ENCODE measurements around the gene CPN2. TPM values are rescaled to one million over a fixed set of nuclear protein-coding genes. Genes with fewer than 3 reads are reported as not detected.

Gene CPN2
- total RNA-seq, 1 donor from 2014 or later, result not detected

DNA sequence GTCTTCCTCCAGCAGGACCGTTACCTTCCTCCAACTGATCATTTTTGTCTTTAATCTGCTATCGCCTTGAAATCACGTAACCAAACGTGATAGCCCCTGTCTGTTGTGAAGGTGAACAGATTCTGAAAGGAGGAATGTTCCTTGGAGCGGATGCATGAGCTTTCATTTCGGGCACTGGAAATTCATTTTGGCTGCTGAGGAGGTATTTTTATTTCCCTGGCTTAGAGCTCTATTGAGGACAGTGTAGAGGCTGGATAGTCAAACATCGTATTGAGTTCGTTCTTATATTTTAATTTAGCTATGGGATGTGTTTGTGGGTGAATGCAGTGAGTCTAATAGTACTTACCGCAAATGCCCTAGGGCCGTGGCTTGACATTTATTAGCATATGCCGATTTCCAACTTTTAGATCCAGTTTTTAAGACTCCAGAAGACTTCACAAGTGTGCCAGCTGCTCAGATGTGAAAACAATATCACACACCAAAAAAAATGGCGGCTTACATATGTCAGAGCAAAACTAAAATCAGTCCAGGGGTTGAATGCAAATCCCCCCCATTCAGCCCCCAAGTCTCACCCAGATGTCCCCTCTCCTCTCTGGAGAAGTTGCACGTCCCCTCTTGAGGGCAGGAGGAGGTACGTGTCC lies 22.1 kb downstream of the CPN2 start:
- no peak for DNase-seq (ENCODE audit: low spot score)

DNA sequence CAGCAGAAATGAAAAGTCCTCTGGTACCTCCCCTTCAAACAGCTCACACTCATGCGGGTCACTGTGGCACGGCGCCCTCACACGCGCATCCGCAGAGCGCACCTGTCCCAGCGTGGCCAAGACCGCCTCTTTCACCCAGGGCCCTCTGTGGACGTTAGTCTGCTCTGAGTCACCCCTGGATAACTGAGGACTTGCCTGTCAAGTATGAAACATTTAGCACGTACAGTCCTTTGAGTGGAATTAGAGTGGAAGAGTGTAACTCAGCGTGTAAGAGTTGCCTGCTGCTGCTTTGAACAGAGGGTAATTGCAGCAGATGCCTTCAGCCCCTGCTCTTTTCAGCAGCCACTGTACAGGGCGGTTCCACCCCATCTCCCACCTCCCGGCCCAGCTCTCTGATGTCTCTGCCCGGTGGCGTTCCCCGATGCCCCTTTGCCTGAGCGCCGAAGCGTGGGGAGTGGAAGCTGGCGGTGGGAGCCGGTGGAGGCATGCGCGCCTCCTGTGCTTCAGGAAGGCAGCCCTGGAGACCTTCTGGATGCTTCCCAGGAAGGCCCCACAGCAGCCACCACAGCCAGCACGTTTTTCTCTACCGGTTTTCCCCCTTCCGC lies 23.0 kb downstream of the CPN2 start:
- DNase-seq (ENCODE audit: low spot score), result peak; percentile 52

DNA sequence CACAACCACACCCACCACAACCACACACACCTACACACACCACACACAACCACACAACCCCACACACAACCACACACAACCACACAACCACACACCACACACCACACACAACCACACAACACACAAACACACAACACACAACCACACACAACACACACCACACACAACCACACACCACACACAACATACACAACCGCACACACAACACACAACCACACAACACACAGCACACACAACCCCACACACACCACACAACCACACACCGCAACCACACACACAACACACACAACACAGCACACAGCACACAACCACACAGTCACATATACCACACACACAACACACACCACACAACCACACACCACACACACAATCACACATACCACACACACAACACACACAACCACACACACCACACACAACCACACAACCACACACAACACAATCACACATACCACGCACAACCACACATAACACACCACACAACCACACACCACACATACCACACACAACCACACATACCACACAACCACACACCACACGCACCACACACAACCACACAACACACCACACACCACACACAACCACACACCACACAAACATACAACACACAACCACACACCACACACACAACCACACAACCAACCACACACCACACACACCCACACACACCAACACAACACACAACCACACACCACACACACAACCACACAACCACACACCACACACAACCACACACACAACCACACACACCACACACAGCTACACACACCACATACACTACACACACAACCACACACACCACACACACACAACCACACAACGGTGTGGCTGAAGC lies 23.7 kb downstream of the CPN2 start:
- no peak for DNase-seq (ENCODE audit: low spot score)

DNA sequence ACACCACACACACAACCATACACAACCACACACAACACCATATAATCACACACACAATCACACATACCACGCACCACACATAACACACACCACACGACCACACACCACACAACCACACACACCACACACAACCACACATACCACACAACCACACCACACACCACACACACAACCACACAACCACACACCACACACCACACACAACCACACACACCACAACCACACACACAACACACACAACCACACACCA lies 24.2 kb downstream of the CPN2 start:
- DNase-seq (ENCODE audit: low spot score), result no peak

DNA sequence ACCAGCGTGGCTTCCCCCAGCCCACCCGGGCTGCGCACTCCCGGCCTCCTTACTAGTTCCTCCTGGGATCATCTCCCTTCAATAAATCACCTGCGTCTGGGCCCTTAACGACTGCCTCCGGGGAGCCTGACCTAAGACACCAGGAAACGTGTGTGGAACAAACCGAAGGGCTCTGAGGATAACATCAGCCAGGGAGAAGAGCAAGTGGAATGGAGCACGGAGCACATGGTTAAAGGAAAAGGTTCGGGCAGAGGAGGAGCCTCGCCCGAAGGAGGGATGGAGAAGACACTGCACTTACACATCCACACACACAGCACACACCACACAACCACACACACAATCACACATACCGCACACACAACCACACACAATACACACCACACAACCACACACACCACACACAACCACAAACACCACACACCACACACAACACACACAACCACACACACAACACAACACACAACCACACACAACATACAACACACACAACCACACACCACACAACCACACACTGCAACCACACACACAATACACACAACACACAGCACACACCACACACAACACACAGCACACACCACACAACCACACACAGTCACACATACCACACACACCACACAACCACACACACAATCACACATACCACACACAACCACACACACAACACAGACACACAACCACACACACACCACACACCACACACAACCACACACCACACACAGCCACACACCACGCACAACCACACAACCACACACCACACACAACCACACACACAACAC lies 24.7 kb downstream of the CPN2 start:
- DNase-seq (ENCODE audit: low spot score), result peak; percentile 31

DNA sequence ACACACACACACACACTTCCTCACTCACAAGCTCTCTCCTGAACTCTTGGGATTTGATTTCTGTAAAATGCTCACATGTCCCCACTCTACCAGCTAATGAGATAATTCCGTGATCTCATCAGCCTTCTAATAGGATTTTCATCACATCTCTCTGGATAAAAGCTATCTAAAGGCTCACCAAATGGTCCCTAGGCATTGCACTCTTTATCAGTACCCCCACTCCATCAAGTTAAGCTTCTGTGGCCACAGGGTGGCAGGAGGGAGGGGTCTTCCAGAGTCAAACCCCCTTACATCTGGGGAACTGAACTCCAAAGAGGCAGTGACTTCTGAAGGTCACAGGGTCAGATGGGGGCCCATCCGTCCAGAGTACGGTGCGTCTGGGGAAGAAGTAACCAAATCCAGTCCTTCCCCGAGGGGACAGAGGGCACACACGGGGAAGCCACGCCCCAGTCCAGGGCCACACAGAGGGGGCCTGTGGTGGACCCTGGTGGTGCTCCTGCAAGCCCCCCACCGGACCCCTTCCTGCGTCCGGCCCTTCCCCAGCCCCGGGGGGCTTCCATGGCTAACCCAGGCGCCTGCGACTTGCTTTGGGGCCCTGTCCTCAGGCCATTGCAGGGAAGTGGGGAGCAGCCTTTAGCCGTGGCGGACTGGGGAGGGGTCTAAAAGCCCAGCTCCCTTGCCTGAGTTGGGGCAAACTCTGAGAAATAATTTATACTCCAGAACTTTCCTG lies 25.5 kb downstream of the CPN2 start:
- DNase-seq (ENCODE audit: low spot score), result no peak

DNA sequence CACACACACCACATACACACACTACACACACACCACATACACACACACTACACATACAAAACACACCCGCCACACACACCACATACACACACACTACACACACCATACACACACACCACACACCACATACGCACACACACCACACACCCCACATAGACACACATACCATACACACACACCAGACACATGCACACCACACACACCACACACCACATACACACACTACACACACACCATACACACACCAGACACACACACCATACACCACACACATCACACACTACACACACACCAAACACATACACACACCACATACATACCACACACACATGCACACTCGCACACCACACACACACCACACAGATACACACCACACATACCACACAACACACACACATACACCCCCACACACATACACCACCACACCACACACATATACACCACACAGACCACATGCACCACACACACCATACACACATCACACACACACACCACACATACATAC lies 26.3 kb downstream of the CPN2 start:
- DNase-seq (ENCODE audit: low spot score), result no peak

DNA sequence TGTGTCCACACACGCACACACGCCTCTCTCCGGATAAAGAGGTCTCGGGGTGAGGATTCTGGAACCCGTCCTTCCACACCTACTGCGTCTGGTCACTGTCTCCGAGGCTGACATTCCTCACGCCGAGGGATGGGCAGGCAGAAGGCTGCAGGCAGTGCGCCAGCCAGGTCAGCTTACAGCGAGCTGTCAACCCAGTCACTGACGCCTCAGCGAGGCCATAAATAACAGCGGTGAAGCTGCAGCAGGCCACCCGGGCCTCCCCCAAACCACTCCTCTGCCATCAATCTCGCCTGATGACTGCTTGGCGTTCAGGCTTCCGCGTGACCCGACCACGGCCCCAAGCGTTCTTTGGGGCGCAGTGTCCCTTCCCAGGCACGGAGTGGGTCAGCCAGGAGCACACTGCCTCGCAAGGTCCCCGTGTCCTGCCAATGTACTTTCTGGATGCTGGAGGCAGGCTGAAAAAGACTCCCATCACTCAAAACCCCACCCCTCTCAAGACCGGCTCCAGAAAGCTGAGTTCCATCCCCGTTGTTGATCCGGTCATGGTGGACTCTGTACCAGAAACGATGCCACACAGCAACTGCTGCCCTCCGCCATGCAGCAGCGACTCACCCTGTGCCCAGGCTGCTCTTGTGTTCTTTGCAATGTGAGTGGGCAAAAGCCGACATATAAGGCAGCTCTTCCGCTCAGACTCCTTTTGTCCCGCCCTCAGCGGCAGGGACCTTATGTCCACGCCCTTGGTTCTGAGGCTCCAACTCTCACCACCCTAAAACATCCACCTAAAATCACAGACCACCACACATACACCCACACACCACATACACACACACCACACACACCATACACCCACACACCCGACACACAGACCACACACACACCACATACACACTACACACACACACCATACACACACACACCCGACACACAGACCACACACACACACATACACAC lies 27.1 kb downstream of the CPN2 start:
- peak; percentile 92 for DNase-seq (ENCODE audit: low spot score)

DNA sequence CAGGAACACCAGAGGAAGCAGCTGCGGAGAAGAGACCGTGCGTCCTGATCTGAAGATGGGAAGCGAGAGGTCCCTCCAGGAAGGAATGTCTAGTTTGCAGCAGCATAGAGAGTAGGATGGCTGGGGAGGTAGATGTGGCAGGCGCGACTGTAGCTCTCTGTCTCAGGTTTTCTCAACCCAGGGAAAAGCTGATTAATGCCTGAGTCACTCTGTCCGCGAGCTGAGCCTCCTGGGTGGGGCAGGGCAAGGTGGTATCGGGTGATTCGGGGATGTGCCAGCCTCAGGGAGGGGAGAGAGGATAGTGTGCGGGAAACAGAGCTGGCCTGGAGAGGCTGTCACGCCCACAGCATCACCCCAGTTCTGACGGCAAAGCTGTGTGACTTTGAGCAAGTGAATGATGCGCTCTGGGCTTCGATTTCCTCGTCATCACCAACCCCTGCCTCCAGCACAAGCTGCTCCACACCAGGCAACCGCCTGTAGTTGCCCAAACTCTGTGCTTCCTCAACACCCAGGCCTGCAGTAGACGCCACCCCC lies 28.4 kb downstream of the CPN2 start:
- DNase-seq (ENCODE audit: low spot score), result peak; percentile 64

DNA sequence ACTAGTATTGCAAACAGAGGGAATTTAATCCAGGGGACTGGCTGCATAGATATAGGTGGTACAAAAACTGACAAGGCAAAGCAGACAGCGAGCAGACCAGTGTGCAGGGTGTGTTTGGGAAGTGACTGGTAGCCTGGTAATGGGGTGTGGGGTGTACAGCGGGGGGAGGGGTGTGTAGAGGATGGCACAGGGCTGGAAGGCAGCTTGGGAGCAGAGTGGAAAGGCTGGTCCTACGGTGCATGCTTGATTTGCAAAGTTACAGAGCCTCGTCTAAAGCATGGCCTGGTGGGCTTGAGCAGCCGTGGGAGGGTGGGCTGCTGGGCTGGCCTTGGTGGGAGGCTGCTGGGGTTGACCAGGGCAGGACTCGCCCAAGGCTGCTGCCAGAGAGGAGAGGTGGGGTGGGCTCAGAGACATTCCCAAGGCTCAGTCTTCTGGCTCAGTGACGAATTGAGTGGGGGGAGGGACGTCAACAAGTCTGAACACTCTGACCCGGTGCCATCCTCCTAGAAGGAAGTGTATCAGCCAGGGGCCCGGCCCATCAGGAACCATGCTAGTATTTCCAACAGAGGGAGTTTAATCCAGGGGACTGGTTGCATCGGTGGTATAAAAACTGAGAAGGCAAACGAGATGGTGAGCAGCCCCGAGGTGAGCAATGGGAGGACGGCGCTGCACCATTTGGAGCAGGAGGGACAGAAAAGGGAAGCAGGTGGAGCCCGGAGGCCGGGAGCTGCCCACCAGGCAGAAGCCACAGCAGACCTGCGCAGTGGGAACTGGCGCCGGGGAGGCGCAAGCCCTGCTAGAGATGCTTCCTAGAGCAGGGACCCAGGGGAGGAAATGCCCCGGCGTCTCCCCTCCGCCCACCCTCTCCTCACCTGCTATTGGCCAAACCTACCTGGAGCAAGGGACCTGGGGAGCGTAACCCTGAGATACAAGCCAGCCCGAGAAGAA lies 29.2 kb downstream of the CPN2 start:
- no peak for DNase-seq (ENCODE audit: low spot score)

DNA sequence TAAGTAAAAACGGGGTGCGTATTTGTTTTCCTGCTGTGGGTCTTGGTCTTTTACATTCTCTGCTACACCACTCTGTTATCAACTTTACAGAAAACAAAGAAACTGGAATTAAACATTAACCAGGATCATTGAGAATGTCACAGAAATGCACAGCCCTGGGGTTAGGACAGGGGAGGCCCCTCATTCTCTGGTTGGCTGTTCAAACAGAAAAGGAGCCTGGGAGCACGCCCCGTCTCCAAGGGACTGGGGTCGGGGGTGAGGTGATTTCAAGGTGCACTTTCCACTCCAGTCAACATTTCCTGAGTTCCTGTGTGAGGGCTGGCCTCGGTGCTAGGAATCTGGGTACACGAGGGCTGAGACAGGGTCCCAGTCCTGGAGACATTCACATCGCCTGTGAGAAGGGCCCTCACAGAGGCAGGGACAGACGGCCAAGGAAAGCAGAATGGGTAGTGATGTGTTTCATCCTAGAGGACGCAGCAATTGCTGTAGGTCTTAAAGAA lies 30.3 kb downstream of the CPN2 start:
- DNase-seq (ENCODE audit: low spot score), result no peak

DNA sequence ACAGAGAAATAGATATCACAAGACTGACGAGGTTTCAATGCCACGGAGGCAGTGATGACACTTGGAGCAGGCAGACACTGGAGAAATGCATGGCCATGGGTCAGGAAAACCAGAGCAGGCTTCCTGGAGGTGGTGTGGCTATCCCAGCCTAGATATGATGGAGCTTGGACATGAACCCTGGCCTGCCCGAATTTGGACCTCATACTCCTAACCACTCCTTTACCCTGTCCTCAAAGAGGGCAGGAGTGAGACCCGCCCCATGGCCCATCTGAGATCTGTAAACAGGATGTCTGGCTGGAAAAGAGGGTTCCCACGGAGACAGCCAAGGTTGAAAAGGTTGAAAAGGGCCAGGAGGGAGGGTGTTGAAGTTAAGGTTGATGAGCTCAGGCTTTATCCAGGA lies 31.0 kb downstream of the CPN2 start:
- no peak for DNase-seq (ENCODE audit: low spot score)

DNA sequence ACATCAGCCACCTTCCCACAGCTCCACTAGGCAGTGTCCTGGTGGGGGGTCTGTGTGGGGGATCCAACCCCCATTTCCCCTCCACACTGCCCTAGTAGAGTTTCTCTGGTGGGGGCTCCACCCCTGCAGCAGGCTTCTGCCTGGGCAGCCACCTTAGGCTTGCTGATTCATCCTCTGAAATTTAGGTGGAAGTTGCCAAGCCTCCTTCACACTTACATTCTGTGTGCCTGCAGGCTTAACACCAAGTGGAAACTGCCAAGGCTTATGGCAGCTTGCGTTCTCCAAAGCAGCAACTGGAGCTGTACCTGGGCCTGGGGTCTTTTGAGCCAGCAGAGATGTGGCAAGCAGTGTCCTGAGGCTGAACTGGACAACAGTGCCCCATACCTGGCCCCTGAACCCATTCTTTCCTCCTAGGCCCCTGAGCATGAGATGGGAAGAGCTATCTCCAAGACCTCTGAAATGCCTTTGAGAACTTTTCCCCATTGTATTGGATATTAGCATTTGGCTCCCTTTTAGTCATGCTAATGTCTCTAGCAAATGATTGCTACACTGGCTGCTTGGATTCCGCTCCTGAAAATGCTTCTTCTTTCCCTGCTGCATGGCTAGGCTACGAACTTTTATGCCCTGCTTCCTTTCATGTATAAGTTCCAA lies 32.5 kb downstream of the CPN2 start:
- no peak for DNase-seq (ENCODE audit: low spot score)

DNA sequence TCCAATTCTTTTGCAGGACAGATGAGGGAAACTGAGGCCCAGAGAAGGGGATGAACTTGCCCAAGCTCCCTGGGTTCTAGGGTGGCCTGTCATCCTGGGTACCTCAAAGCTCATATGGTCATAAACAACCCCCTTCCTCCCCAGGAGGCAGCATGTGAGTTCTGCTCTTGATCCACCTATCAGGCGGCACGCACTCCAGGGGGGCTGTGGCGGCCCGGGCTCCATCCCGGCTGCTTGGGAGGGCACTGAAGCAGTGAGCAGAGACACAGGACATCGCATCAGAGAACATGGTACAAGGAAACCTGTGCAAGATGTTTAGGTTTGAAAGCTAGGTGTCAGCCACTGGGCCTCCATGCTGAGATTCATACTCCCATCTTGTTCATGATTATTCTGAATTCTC lies 34.2 kb downstream of the CPN2 start:
- no peak for DNase-seq (ENCODE audit: low spot score)

DNA sequence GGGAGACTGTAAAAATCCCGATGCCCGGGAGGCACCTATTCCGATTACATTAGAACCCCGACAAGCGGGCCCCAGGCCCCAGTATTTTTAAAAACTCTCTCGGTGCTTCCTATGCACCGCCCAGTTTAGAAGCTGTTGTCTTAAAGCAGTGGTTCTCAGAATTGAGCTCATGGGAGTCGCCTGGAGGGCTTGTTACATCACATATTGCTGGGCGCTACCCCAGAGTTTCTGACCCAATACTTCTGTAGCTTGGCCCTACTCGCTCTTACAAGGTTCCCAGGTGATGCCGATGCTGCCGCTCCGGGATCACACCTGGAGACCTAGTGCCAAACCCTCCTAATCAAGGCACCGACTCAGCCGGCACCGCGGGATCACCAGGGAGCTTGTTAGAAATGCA lies 35.2 kb downstream of the CPN2 start:
- DNase-seq (ENCODE audit: low spot score), result no peak

DNA sequence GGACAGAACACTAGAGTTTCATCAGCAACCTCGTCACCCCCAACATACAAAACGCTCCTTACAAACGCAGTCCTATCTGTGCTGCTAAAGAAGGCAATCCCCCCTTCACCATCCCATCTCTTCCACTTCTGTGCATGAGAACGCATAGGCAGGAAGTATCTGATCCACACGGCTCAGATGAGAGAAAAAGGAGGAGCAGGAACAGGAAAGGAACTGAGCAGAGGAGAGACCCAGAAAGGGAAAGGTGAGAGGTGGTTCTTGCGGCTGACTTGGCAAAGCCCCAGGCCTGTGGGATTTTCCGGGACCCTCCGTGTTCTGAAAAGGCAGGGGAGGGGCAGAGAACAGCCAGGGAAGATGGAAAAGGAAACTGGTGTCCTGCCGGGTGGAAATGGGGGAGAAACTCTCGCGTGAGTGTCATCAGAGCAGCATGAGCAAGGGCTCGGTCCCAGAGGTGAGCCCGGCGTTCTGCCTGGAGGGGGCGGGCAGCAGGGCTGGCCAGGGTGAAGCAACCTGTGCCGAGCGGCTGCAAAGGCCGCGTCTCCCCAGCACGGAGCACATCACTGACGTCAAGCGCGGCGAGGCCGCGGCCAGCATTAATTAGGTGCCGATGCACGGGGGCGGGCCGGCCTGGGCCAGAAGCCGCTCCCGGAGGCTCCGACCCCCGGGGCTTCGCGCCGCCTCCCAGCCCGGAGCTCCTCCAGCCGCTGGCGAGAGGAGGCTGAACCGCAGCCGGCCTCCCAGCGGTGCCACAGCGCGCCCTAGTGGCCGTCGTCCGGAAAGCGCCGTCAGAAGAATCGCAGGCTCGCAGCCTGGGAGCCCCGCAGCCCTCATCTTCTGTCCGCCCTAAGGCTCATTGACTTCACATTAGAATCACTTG lies 35.8 kb downstream of the CPN2 start:
- DNase-seq (ENCODE audit: low spot score), result peak; percentile 88

DNA sequence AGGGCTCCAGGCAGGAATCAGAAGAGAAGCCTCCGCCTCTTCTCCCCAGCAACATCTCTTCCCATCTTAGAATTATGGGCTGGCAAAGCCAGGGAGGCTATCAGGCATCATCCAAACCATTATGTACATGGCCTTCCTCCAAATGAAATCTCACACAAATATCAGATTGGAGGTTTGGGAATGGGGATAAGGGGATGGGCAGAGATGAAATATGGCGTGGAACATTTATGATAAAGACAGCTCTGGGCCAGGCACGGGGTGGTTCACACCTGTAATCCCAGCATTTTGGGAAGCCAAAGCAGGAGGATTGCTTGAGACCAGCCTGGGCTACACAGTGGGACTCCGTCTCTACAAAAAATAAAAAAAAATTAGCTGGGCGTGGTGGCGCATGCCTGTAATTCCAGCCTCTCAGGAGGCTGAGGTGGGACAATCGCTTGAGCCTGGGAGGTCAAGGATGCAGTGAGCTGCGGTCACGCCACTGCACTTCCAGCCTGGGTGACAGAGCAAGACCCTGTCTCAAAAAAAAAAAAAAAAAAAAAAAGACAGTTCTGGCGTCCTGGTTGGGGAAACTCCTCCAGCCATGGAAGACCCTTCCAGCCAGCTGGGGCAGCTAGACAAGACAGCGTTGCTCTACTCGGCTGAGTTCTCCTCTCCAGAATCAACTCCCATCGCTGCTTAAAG lies 36.6 kb downstream of the CPN2 start:
- DNase-seq (ENCODE audit: low spot score), result no peak
